G401.6 (cell line): ENCODE data around the gene TRIM63.

ENCODE experiments used
- FAIRE-seq: peaks from 2 replicates; lab custom pipeline; 2012; peaks lifted over from hg19 to GRCh38; lab: Jason Lieb, UNC

TRIM63 gene

GRCh38 chr1:26016258-26016952 lies 51.0 kb downstream of the TRIM63 start:
- FAIRE-seq, result no peak

DNA sequence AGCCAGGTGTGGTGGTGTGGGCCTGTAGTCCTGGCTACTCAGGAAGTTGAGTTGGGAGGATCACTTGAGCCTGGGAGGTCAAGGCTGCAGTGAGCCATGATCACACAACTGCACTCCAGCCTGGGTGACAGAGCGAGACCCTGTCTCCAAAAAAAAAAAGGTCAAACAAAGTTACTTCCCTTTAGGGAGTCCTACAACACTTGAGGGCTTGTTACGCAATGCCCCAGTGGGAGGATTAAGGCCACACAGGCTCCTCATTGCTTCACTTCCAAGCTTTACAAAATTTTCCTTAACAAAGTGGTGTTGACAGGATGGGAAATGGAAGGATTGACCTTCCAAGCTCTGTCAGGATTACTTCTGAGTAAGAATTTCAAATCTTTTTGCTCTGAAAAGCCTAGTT lies 52.1 kb downstream of the TRIM63 start:
- peak; percentile 98 for FAIRE-seq

DNA sequence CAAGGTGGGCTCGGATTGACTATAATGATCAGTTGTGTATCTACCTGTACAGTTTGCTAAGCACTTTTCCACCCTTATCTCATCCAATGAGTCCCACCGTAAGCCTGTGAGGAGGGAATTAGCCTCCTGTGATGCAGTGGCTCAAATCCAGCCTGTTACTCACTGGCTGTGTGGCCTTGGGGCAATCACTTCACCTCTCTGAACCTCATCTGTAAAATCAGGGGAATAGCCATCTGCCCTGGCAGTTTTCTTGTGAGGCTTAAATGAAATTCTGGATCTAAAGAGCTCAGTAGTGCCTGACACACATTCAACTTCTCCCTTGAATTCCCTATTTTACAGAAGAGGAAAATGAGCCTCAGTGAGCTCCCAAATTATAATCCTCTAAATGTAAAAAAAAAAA lies 53.3 kb downstream of the TRIM63 start:
- no peak for FAIRE-seq

DNA sequence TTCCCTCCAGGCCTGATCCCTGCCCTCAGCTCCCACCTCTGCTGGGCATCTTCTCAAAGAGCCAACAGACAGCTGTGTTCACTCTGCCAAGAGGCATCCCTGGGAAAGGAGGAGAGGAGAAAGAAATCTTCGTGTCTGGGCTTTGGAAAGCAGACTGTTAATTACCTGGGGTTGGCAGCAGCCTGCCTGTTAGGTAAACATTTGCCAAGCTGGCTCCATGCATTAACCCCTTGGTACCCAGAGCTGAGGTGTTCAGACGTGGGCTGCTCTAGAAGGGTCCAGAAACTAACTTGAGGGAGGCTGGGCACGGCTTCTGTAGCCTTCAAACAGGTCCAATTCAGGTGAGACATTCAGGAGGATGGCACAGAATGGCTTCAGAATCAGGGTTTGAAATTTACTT lies 54.6 kb downstream of the TRIM63 start:
- FAIRE-seq, result no peak

GRCh38 chr1:26010825-26011224 lies 56.6 kb downstream of the TRIM63 start:
- FAIRE-seq, result peak; percentile 99

DNA sequence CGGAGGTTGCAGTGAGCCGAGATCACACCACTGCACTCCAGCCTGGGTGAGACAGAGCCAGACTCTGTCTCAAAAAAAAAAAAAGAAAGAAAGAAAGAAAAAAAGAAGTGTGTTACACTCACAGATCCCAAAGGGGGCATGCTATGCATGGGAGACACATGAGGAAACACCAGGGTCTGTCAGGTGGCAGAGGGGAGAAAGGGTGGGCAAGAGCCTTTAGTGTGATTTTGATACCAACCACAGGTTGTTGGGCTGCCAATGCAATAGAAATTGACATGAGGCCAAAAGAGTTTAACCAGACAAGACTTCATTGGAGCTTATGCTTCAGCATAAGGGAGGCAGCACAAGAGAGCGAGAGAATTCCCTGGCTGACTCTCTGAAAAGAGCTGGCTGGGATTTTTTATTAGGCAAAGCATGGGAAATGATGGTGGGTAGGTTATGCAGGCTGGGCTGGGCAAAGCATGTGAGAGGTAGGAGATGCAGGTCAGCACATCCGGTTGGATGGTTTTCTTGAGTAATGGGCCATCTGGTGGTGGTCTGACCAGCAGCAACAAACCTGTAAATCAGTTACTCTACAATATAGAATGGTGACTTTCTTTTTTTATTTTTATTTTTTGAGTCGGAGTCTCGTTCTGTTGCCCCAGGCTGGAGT lies 57.5 kb downstream of the TRIM63 start:
- no peak for FAIRE-seq

DNA sequence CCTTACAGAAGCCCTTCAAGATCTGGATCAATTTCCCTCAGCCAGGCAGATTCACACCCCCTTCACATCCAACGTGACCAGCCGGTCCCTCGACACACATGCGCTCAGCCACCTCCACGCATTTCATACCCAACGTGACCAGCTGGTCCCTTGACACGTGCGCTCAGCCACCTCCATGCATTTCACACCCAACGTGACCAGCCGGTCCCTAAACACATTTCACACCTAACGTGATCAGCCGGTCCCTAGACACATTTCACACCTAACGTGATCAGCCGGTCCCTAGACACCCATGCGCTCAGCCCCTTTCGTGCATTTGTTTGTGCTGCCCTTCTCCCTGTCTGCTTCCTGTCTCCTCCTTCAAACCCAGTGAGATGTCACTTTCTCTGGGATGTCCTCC lies 60.7 kb downstream of the TRIM63 start:
- FAIRE-seq, result no peak

GRCh38 chr1:26005434-26006105 lies 61.9 kb downstream of the TRIM63 start:
- no peak for FAIRE-seq

DNA sequence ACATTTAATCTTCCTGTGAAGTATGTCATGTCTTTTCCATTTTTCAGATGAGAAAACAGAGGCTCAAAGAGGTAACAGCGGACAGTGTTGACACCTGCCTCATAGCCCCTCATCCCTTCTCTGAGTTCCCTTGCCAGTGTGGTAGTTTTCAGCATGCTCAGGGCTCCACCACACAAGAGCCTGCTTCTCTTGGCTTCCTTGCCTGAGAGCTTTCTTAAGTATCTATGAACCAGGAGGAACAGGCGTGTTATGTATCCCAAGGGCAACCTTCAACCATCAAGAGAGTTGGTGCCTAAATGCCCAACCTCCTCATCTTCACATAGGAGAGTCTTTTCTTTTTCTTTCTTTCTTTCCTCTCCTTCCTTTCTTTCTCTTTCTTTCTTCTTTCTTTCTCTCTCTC lies 63.7 kb downstream of the TRIM63 start:
- no peak for FAIRE-seq

- no peak for FAIRE-seq
Measured at GRCh38 chr1:26003262-26003661, 64.2 kb downstream of the TRIM63 start.
